SK-N-SH treated with all-trans-retinoic acid at 6 μM for 48 hours (cell line): Measurements from ENCODE around the gene PPP6C.

Experiments
- PPARA ChIP-seq: fragments of 250-450 bp; sonication (Bioruptor Pico); IDR thresholded peaks from 2 replicates; pipeline ENCODE4 v1.5.0; 2020; ENCODE audit warnings: mild to moderate bottlenecking, borderline replicate concordance
- SNAI2 ChIP-seq: fragments of 250-450 bp; sonication (Bioruptor Pico); IDR thresholded peaks from 2 replicates; pipeline ENCODE4 v1.5.0; 2020; ENCODE audit warnings: mild to moderate bottlenecking, moderate library complexity
- ZFP3 ChIP-seq: fragments of 250-450 bp; sonication (Bioruptor Pico); IDR thresholded peaks from 2 replicates; pipeline ENCODE4 v1.5.0; 2020; ENCODE audit warnings: mild to moderate bottlenecking, moderate library complexity
- ZNF70 ChIP-seq: fragments of 450-650 bp; formaldehyde crosslinking; IDR thresholded peaks from 2 replicates; pipeline ENCODE4 v1.5.0; 2020; ENCODE audit warnings: mild to moderate bottlenecking, moderate library complexity
- ZNF8 ChIP-seq: fragments of 450-650 bp; formaldehyde crosslinking; IDR thresholded peaks from 2 replicates; pipeline ENCODE4 v1.5.0; 2020; ENCODE audit warnings: mild to moderate bottlenecking, moderate library complexity
- TF ChIP-seq, protein P1 (sequence below): fragments of 250-450 bp; sonication (Bioruptor Pico); IDR thresholded peaks from 2 replicates; pipeline ENCODE4 v1.8.0; 2020; ENCODE audit warnings: mild to moderate bottlenecking, moderate library complexity, borderline replicate concordance

DNA sequence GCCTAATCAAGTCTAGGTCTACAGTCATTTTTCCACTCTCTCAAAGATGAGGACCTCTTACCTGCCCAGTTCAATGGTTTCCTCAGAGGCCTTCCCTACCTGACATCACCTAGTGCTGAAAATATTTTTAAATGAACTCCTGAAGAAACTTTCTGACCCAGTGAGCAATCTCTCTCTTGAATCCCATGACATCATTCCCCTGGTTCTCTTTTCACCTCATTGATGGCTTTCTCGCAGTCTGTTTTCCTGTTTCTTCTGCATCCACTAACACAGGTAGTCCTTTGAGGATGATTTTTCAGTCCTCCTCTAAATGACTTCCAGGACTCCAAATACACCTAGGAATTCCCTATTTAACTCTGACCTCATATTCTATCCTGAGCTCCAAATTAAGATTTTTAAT is 86.6 kb downstream of the PPP6C start:
- TF ChIP-seq ZFP3 (CRISPR knock-in tag) (no peak), ZNF8 (CRISPR knock-in tag) (no peak), SNAI2 (CRISPR knock-in tag) (no peak), PPARA (CRISPR knock-in tag) (no peak), ZNF70 (no peak)
- TF ChIP-seq, protein P1, sequence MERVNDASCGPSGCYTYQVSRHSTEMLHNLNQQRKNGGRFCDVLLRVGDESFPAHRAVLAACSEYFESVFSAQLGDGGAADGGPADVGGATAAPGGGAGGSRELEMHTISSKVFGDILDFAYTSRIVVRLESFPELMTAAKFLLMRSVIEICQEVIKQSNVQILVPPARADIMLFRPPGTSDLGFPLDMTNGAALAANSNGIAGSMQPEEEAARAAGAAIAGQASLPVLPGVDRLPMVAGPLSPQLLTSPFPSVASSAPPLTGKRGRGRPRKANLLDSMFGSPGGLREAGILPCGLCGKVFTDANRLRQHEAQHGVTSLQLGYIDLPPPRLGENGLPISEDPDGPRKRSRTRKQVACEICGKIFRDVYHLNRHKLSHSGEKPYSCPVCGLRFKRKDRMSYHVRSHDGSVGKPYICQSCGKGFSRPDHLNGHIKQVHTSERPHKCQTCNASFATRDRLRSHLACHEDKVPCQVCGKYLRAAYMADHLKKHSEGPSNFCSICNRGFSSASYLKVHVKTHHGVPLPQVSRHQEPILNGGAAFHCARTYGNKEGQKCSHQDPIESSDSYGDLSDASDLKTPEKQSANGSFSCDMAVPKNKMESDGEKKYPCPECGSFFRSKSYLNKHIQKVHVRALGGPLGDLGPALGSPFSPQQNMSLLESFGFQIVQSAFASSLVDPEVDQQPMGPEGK (CRISPR knock-in tag): no peak
